ENCODE data around the gene OVOL1.
"Not testable (repeated sequence)": the region's sequence is repeated elsewhere in the genome, so short reads cannot be mapped to it uniquely, and the experiment has no call there.

OVOL1 gene
- total RNA-seq = 1.5 reads per million

DNA sequence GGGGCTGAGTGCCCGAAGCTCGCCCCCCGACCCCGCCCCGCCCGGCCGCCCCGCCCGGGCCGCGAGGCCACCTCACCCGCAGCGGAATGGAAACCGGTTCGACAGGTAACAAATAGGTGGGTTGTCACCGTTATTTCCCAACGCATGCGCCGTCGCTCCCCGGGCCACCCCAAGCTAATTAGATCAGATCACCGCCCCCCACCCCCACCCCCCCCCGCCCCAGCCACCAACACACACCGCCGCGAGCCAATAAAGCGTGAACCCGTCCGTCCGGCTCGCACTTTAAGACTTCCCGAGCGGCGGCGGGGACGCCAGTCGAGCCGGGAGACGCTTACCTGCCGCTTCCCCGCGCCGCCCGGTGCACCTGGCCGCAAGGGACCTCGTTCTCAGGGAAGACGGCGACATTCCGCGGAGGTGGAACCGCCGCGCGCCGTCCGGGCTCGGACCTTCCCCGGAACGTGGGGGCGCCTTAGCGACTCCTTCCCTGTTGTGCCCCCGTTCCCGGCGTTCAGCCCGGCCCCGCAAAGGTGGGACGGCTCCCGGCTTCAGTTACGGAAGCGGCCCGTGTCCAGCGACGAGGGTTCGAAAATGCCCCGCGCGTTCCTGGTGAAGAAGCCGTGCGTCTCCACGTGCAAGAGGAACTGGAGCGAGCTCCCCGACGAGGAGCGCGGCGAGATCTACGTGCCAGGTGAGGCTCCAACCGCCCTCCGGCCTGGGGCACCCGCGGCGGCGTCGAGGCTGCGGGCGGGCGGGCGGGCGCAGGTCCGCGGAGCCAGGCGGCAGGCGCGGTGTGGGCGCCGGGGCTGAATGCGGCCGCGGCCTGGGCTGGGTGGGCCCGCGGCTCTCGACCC is at the start of gene OVOL1:
TSS of gene OVOL1 (plus strand) at position 278 of the 851 bp plus-strand sequence. CDS start at position 589, 311 bp downstream.
- no peak for DNase-seq

DNA sequence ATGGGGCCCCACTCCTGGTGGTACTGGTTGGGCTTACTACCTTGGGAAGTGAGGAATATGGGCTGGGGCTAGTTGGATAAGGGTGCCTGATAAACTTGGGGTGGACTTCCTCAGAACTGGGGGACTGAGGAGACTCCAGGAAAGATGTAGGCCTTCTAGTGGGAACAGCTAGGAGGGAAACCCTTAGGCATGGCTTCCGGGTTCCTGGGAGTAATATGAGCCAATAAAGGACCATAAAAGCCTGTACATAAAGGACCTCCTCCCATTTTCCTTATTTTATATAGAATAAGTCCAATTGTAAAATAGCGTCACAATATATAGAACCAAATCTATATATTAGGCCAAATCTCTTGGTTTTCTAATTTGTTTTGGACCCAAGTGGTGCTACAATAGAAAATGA is 47.8 kb upstream of the OVOL1 start:
- DNase-seq = no peak

DNA sequence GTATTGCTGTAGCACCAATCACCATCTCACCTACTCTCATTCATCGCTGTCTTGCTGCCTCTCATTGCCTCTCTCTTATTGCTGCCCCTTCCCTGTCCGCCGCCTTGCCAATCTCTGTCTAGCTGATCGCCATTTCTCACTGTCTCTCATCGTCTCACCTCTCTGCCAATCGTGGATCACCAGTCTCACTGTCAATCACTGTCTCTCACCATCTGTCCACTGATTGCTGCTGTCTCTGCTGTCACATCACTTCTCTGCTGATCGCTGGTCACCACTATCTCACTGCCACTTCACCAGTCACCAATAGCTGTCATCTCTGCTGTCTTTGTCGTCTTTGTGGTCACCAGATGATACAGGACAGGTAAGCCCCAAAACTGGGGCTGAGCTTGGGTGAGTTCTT is 45.7 kb upstream of the OVOL1 start:
- no peak for DNase-seq

DNA sequence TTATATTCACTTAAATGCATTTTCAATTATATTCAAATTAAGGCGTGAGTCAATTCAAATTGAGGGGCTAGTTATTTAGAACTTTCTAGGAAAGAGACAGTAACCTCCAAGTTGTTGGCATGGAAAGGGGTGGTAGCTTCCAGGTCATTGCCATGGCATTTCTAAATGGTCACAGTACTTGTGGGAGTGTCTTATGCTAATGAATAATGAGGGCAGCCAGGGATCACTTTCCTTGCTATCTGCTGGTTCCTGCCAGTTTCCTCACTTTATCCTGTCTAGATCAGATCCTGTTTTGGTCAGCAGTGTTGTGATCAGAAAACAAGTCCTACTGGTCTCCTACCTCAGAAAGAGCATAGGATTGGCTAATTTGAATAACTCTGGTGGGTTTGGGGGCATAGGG is 44.5 kb upstream of the OVOL1 start:
- DNase-seq = no peak

DNA sequence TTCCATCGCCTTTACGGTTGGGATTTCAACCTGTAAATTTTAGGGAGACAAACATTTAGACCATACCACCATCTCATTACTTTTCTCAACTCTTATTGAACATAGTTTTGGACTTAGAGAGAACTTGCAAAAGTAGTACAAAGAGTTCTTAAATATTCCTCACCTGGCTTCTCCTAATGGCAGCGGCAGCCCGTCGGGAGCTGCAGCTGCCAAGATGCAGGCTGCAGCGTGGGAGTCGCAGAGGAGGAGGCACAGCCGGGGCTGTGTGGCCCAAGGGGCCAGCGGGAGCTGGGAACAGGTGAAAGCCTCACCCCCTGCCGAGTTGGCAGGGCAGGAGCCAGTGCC is 43.2 kb upstream of the OVOL1 start:
- no peak for DNase-seq

DNA sequence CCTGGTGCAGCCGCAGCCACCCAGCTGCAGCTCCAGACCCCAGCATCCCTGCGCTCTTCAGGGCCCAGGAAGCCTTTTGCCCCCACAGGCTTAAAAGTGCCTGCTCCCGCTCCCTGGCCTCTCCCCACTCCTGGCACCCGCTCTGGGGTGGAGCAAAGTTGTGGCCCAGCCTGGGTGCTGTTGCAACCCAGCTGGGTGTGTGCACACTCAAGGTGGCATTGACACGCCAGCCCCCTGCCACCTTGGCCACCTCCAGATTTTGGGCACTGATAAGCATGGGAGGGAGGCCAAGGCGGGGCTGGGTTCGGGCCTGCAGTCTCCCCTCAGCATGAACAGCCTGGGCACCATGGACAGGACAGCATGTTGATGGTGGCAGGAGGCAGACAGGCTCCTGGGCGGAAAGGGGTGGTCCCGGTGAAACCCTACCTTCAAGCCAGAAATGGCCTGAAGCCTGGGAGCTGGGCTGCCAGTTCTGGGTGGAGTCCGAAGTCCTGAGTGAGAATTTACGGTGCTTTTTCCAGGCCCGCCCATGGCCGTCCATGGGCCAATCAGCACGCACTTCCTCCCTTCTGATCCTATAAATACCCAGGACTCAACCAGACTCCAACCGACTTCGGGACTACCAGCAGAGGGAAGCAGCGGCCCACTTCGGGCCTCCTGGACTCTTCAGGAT is 42.7 kb upstream of the OVOL1 start:
- no peak for DNase-seq

DNA sequence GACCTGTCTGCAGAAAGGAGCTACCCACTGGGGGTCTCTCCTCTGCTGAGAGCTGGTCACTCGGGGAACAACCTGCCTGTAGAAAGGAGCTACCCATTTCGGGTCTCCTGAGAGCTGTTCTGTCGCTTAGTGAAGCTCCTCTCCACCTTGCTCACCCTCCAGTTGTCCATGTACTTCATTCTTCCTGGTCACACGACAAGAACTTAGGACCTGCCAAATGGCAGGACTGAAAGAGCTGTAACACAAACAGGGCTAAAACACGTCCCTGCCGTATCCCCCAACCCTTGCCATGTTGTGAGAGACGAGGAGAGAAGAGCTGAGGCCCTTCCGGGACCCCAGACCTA is 42.2 kb upstream of the OVOL1 start:
- no peak for DNase-seq

DNA sequence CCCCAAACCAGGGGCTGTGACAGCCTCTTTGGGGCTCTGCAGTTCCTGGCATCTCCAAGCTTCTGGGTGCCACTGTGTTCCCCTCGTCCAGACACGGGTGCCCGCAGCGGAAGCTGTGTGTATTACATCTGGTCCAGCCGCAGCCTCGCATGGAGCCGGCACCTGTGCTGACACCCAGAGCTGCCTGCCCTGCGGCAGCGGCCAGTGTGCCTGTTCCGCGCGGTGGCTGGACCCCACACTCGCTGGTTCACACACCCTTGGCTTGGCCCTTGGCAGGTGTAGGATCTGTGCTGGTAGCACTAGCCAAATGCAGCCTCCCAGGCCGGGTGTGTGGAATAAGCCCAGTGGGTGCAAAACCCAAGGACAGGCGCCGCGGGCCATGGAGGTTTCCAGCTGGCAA is 41.8 kb upstream of the OVOL1 start:
- DNase-seq = no peak

DNA sequence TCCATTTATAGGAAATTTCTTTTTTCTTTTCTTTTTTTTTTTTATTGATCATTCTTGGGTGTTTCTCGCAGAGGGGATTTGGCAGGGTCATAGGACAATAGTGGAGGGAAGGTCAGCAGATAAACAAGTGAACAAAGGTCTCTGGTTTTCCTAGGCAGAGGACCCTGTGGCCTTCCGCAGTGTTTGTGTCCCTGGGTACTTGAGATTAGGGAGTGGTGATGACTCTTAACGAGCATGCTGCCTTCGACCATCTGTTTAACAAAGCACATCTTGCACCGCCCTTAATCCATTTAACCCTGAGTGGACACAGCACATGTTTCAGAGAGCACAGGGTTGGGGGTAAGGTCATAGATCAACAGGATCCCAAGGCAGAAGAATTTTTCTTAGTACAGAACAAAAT is 24.7 kb upstream of the OVOL1 start:
- not testable (repeated sequence) for DNase-seq

DNA sequence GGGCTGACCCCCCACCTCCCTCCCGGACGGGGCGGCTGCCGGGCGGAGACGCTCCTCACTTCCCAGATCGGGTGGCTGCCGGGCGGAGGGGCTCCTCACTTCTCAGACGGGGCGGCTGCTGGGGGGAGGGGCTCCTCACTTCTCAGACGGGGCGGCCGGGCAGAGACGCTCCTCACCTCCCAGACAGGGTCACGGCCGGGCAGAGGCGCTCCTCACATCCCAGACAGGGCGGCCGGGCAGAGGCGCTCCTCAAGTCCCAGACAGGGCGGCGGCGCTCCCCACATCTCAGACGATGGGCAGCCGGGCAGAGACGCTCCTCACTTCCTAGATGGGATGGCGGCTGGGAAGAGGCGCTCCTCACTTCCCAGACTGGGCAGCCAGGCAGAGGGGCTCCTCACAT is 24.0 kb upstream of the OVOL1 start:
- DNase-seq = not testable (repeated sequence)

DNA sequence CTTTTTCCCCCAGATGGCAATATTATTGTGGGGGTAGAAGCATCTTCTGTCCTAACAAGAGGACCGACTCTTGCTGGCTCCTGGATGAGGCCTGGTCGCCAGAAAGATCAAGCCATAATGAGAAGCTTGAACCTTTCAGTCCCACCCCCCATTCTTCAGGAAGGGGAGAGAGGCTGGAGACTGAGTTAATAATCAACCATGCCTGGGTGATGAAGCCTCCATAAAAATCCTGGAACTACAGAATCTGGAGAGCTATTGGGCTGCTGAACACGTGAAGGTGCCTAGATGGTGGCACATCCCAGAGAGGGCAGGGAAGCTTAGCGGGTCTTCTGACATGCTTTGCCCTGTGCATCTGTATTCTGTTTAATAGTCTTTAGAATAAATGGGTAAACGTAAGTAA is 22.4 kb upstream of the OVOL1 start:
- no peak for DNase-seq

DNA sequence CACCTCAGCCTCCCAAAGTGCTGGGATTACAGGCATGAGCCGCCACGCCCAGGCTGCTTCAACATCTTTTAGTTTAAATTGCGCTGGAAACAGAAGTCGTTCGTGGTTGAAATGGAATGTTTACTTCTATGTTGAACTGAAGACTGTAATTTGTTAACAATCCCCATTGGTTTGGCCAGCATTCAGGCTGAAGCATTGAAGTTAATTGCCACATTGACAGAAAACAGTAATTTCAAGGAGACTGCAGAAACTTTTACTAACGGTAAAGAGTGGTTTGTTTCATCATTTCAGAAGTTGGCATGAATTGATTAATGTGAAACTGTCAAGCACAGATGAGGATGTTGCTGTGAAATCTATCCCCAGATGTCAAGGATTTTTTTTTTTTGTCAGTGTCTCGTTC is 20.3 kb upstream of the OVOL1 start:
- DNase-seq = no peak

DNA sequence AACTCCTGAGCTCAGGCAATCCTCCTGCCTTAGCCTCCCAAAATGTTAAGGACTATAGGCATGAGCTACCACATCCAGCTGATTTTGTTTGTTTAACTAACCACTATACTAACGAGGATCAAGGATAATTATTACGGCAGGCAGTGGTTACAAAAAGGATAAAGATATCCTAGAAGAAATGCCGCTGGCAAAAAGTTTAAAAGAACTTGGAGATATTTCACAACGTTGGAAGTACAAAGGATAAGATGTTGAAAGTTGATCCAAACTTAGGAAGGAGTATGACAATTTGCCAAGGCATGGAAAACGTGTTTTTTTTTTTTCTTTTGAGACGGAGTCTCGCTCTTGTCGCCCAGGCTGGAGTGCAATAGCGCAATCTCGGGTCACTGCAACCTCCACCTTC is 19.5 kb upstream of the OVOL1 start:
- no peak for DNase-seq

DNA sequence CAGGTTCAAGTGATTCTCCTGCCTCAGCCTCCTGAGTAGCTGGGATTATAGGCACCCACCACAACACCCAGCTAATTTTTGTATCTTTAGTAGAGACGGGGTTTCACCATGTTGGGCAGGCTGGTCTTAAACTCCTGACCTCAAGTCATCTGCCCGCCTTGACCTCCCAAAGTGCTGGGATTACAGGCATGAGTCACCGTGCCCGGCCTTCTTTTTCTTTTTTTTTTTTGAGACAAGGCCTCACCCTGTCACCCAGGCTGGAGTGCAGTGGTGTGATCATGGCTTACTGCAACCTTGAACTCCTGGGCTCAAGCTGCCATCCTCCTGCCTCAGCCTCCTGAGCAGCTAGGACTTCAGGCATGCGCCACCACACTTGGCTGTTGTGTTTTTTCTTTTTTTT is 19.1 kb upstream of the OVOL1 start:
- not testable (repeated sequence) for DNase-seq

DNA sequence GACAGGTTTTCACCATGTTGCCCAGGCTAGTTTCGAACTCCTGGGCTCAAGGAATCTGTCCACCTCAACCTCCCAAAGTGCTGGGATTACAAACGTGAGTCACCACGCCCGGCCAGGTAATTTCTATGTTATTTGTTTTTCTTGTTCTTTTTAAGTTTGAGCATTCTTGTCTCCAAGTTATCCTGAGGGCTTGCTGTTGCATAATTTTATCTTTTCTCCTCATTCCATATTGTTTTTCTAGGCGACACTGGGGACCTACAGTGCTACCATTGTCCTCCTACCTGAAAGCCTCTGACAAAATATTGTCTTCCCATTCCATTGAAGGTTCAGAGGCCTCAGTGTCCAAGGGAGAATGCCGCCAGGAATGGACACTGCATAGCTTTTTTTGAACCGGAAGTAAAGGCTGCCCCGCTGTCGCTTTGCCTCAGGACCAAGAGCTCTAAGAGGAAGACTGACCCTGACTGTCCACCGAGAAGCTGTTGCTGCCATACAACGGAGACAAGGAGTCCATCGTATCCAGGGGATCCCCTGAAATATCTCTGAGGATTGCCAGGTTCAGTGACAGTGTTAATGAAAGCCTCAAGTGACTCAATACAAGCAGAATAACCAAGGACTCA is 15.8 kb upstream of the OVOL1 start:
- DNase-seq = no peak

DNA sequence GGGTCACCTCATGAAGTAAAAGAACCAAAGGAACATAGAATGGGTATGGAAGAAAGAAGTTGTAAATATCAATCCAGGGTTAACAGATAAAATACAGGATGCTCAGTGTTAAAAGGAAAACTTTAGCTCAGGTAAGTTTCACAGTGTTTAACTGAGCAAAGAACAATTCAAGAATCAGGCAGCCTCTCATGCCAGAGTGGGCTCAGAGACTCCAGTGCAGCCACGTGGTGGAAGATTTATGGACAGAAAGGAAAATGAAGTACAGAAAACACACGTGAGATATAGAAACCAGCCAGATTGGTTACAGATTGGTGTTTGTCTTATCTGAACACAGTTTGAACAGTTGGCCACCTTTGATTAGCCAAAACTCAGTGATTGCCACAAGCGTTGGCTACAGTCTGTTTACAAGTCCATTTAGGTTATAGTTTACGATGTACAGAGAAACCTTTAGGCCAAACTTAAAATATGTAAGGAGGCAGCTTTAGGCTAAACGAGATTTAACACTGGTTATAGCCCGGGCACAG is 15.2 kb upstream of the OVOL1 start:
- no peak for DNase-seq

DNA sequence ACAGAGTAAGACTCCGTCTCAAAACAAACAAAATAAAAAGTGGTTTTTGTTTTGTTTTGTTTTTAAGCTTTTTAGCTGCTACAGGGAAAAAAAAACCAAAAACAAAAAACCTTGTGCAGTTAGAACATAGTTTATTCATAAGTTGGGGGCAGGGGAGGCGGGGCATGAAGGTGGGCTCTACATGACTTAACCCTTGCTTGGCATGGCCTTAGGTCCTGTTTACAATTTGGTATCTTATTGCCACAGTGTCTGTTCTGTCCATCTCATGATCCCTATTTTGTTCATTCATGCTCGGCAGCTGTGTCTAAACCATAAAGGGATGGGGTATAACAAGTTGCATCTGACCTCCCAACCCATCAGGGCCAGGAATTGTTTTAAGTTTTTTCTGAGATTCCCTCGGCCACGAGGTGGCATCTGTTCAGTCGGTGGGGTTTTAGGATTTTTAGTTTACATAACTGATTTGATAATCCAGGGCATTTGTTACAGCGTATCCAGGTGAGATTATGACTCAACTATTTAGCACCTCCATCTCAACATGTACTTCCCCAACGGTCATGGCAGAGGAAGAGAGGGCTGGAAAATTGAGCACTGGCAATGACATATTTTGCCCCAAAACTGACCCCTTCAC is 13.0 kb upstream of the OVOL1 start:
- DNase-seq = no peak

DNA sequence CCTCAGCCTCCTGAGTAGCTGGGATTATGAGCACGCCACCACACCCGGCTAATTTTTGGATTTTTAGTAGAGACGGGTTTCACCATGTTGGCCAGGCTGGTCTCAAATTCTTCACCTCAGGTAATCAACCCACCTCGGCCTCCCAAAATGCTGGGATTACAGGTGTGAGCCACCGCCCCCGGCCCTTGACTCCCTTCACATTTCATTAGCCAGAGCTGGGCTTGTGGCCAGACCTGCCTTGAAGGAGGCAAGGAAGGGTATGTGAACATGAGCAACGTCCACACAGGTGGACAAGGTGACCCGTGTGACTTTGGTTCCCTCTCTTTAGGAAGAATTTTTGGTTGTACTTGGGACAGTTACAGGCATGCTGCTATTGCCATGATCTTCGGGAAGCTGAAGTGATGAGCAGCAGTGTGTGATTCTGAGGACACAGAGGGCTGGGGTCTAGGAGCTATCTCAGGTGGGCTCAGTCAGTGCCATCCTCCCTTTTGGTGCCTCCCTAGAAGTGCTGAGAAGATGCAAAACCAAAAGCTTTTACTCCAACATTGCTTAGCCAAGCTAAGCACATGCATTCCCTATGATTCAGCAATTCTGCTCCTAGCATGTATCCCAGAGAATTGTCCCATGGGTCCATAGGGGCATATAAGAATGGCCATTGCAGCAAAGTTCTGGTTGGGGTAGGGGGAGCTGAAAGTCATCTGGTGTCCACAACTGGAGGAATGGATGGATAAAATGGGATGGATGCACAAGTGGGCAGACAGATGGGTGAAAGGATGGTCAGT is 12.1 kb upstream of the OVOL1 start:
- no peak for DNase-seq

DNA sequence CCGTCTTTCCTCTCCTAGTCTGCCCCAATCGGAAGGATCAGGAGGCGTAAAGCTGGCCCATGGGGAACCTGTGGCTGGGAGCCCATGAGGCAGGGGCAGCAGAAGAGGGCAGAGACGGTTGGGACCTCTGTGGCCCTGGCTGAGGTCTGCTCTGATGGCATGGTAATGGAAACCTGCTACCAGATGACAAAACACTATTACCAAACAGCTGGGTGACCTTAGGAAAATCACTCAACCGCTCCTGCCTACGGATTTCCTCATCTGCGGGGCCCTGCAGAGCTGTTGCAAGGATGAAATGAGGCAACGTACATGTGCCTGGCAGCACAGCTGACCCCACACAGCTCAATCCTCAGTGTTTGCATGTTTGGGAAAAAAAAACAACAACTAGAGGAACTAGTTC is 10.7 kb upstream of the OVOL1 start:
- DNase-seq = no peak

DNA sequence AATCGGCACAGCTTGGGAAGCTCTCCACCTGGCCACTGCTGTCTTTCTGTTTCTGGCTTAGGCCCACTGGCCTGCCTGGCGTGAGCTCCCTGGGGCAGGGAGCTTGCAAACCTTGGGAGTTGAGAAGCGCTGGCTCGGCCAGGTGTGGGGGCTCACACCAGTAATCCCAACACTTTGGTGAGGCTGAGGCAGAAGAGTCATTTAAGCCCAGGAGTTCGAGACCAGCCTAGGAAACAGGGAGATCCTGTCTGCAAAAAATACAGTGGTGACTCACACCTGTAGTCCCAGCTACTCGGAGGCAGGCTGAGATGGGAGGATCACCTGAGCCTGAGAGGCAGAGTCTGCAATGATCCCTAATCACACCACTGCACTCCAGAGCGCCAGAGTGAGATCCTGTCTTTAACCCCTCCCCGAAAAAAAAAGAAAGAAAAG is 10.1 kb upstream of the OVOL1 start:
- no peak for DNase-seq

DNA sequence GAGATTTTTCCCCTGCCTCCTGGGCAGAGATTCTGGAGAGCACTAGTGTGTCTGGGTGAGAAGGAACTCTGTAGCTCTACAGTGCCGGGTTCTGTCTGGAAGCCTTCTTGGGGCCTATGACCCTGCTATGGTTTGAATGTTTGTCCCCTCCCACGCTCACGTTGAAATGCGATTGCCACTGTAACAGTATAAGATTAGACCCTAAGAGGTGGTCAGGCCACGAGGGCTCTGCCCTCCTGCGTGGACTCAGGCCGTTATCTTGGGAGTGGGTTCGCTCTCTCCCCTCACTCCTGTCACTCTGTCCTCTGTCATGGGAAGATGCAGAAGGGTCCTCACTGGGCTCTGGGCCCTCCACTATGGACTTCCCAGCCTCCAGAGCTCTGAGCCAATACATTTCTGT is 9.6 kb upstream of the OVOL1 start:
- no peak for DNase-seq

DNA sequence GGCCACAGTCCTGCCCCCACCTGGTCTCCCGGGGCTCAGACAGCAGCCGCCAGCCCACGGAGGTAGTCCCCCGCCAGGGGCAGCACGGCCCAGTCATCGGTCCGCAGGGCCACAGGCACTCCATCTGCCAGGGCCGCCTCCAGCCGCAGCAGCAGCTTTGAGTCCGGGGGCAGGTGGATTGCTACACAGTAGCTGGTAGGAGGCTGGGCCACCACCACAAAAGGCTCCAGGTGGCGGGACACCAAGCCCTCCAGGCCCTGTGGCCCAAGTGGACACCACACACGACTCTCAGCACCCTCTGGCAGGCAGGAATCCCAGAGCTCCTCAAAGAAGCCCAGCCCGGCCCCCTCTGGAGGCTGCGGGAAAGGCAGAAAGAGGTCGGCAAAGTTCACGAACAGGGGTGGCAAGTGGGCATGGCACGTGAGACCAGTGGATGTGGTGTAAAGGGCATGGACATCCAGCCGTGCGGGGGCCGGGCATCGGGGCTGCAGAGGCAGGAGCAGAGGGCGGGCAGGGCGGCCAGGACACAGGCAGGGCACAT is 9.0 kb upstream of the OVOL1 start:
- no peak for DNase-seq
